ENCODE data around the gene UBE4A.

Gene UBE4A

DNA sequence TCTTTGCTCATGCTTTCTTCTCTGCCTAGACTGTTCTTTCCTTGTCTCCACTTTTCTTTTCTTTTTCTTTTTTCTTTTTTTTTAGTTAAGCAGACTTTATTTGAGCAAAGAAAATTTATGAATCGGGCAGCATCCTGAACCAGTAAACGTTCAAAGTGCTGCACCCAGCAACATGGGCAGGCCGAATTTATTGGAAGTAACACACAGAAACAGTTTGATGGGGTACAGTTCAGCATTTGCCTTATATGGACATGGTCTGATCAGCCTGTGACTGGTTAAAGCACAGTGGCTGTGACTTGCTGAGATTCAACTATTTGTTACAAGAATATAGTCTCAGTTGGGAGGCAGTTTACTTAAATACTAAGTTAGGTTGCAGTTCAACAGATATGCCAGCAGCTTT, 38.9 kb upstream of the UBE4A start:
- Histone ChIP-seq H3K27me3 (ENCODE audit: control insufficient read depth, insufficient read depth, low read length) (peaks cover 5% of the 10 kb centered on the region), H3K4me1 (ENCODE audit: control insufficient read depth, low read depth, low read length) (peaks cover 16% of the 10 kb centered on the region), H3K9me3 (ENCODE audit: control insufficient read depth, low read depth, low read length) (no peaks in the 10 kb centered on the region), H3K4me3 (ENCODE audit: low read length) (no peak overlapping the region), H3K36me3 (ENCODE audit: control insufficient read depth, low read depth, low read length) (no peaks in the 10 kb centered on the region), H3K27ac (ENCODE audit: low read length) (no peak overlapping the region), H3K9ac (ENCODE audit: low read length) (no peak overlapping the region)

DNA sequence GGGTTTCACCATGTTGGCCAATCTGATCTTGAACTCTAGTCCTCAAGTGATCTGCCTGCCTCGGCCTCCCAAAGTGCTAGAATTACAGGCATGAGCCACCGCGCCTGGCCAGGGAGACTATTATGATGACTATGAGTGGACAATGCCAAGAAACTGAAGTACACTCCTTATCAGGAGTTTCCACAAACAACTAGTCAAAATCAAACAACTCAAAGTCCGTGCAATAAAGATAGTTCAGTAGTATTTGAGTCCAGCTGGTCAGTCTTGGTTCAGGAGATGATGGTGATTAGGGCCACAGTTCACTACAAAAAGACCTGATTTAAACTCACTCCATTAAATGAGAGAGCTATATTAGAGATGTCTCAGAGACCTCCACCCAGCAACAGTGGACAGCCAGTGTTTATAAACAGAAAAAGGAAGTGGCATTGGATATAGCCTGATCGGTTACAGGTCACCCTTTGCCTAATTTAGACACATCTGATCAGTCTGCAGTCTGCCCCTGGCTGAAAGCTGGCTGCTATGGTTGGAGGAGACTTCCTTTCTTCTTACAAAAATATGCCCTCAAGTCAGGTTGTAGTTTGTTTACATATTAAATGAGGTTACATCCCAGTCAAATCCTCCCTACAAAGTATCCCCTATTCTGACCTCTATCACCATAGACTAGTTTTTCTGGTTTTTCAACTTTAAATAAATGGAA, 37.9 kb upstream of the UBE4A start:
- Histone ChIP-seq H3K27ac (ENCODE audit: low read length) (no peak overlapping the region), H3K4me3 (ENCODE audit: low read length) (no peak overlapping the region), H3K9me3 (ENCODE audit: control insufficient read depth, low read depth, low read length) (no peaks in the 10 kb centered on the region), H3K36me3 (ENCODE audit: control insufficient read depth, low read depth, low read length) (no peaks in the 10 kb centered on the region), H3K27me3 (ENCODE audit: control insufficient read depth, insufficient read depth, low read length) (no peaks in the 10 kb centered on the region), H3K4me1 (ENCODE audit: control insufficient read depth, low read depth, low read length) (peaks cover 6% of the 10 kb centered on the region), H3K9ac (ENCODE audit: low read length) (no peak overlapping the region)

GRCh38 chr11:118322721-118323120, 36.7 kb upstream of the UBE4A start:
- H3K9ac ChIP-seq (ENCODE audit: low read length): no peak overlapping the region
- no peak overlapping the region for H3K4me3 ChIP-seq (ENCODE audit: low read length)
- H3K36me3 ChIP-seq (ENCODE audit: control insufficient read depth, low read depth, low read length): no peaks in the 10 kb centered on the region
- peaks cover 3% of the 10 kb centered on the region for H3K4me1 ChIP-seq (ENCODE audit: control insufficient read depth, low read depth, low read length)
- H3K9me3 ChIP-seq (ENCODE audit: control insufficient read depth, low read depth, low read length): no peaks in the 10 kb centered on the region
- H3K27ac ChIP-seq (ENCODE audit: low read length): no peak overlapping the region
- H3K27me3 ChIP-seq (ENCODE audit: control insufficient read depth, insufficient read depth, low read length): no peaks in the 10 kb centered on the region

- Histone ChIP-seq H3K4me1 (ENCODE audit: control insufficient read depth, low read depth, low read length) (peaks cover 3% of the 10 kb centered on the region), H3K4me3 (ENCODE audit: low read length) (no peak overlapping the region), H3K36me3 (ENCODE audit: control insufficient read depth, low read depth, low read length) (no peaks in the 10 kb centered on the region)
These were observed 34.1 kb upstream of the UBE4A start for GRCh38 chr11:118325283-118325682.

DNA sequence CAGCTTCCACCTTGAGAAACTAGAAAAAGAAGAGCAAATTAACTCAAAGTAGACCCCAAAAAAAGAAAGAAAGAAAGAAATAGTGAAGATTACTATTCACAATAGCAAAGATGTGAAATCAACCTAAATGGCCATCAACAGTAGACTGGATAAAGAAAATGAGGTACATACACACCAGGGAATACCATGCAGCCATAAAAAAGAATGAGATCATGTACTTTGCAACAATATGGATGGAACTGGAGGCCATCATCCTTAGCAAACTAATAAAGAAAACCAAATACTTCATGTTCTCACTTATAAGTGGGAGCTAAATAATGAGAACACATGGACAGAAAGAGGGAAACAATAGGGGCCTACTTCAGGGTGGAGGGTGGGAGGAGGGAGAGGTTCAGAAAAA, 30.7 kb upstream of the UBE4A start:
- no peaks in the 10 kb centered on the region for H3K36me3 ChIP-seq (ENCODE audit: control insufficient read depth, low read depth, low read length)
- H3K4me3 ChIP-seq (ENCODE audit: low read length): no peak overlapping the region
- no peaks in the 10 kb centered on the region for H3K4me1 ChIP-seq (ENCODE audit: control insufficient read depth, low read depth, low read length)
- H3K9ac ChIP-seq (ENCODE audit: low read length): no peak overlapping the region
- no peak overlapping the region for H3K27ac ChIP-seq (ENCODE audit: low read length)
- H3K27me3 ChIP-seq (ENCODE audit: control insufficient read depth, insufficient read depth, low read length): no peaks in the 10 kb centered on the region
- no peaks in the 10 kb centered on the region for H3K9me3 ChIP-seq (ENCODE audit: control insufficient read depth, low read depth, low read length)

More at GRCh38 chr11:118325283-118325682, 34.1 kb upstream of the UBE4A start:
- Histone ChIP-seq H3K9ac (ENCODE audit: low read length) (no peak overlapping the region), H3K9me3 (ENCODE audit: control insufficient read depth, low read depth, low read length) (no peaks in the 10 kb centered on the region), H3K27ac (ENCODE audit: low read length) (no peak overlapping the region), H3K27me3 (ENCODE audit: control insufficient read depth, insufficient read depth, low read length) (no peaks in the 10 kb centered on the region)

GRCh38 chr11:118334745-118335144, 24.7 kb upstream of the UBE4A start:
- H3K9me3 ChIP-seq (ENCODE audit: control insufficient read depth, low read depth, low read length): no peaks in the 10 kb centered on the region
- no peaks in the 10 kb centered on the region for H3K4me1 ChIP-seq (ENCODE audit: control insufficient read depth, low read depth, low read length)
- H3K36me3 ChIP-seq (ENCODE audit: control insufficient read depth, low read depth, low read length): no peaks in the 10 kb centered on the region
- no peak overlapping the region for H3K9ac ChIP-seq (ENCODE audit: low read length)
- no peak overlapping the region for H3K27ac ChIP-seq (ENCODE audit: low read length)
- no peaks in the 10 kb centered on the region for H3K27me3 ChIP-seq (ENCODE audit: control insufficient read depth, insufficient read depth, low read length)
- no peak overlapping the region for H3K4me3 ChIP-seq (ENCODE audit: low read length)

DNA sequence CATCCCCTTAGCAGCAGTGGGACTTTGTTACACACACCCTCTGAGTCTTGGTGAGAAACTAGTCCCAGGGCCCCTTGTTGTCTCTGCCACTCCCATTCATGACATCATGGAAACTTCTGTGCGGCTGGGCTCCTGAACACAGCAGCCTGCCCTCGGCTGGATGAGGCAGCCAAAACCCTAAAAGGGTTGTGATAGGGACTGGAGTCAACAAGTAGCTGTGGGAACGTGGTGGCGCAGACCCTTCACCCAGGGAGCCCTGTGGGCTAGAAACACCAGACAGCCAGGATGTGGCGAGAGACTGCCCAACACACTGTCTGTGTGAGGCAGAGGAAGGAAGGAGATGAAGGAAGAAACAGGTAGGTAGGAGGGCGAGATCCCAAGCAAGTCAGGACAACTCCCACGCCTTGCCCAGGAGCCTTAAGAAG, 20.8 kb upstream of the UBE4A start:
- Histone ChIP-seq H3K27ac (ENCODE audit: low read length) (no peak overlapping the region), H3K4me3 (ENCODE audit: low read length) (no peak overlapping the region), H3K27me3 (ENCODE audit: control insufficient read depth, insufficient read depth, low read length) (no peaks in the 10 kb centered on the region), H3K9ac (ENCODE audit: low read length) (no peak overlapping the region), H3K4me1 (ENCODE audit: control insufficient read depth, low read depth, low read length) (no peaks in the 10 kb centered on the region), H3K9me3 (ENCODE audit: control insufficient read depth, low read depth, low read length) (no peaks in the 10 kb centered on the region), H3K36me3 (ENCODE audit: control insufficient read depth, low read depth, low read length) (no peaks in the 10 kb centered on the region)

DNA sequence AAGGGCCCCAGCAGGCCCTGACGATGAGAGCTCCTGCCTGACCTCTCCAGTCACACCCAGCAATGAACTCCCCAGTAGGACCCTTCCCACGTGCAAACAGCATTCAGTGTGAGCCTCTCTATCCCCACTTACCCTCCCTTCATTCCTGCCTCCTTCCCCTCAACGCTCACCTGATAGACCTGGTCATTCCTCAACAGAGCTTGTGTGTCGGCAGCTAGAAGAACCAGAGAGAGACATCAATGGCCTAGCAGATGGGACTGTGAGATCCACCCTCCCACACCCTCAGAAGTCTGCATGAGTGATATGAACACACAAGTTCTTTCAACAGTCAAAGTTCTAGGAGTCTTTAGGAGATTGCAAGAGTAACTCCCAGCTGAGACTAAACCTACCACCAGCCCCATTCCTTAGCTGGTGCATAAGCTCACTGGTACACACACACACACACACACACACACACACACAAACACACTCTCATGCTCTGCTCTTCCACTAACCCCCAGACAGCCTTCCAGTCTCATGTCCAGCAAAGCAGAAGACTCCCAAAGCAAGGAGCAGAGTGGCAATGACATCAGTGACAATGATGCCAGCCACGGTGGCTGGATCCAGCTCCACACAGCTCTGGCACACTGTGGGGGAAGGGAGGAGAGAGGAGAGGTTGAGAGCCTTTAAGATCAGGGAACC, 20.0 kb upstream of the UBE4A start:
- Histone ChIP-seq H3K27me3 (ENCODE audit: control insufficient read depth, insufficient read depth, low read length) (no peaks in the 10 kb centered on the region), H3K9ac (ENCODE audit: low read length) (no peak overlapping the region), H3K4me3 (ENCODE audit: low read length) (no peak overlapping the region), H3K27ac (ENCODE audit: low read length) (no peak overlapping the region), H3K4me1 (ENCODE audit: control insufficient read depth, low read depth, low read length) (no peaks in the 10 kb centered on the region), H3K36me3 (ENCODE audit: control insufficient read depth, low read depth, low read length) (no peaks in the 10 kb centered on the region), H3K9me3 (ENCODE audit: control insufficient read depth, low read depth, low read length) (no peaks in the 10 kb centered on the region)

DNA sequence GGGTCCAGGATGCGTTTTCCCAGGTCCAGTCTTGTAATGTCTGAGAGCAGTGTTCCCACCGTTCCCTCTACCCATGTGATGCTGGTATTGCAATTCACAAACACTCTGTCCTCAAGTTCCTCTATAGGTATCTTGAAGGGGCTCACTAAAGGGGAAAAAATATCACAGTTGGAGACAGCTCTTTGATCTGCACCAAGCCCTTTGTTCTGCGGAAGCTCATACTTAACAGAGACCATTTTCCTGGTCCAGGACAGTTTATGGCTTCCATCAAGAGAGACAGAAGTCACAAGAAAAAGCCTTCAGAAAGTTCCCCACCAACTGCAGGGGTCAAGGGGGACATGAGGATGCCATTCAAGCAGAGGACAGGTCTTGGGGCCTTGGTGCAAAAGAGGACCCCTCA, 19.0 kb upstream of the UBE4A start:
- Histone ChIP-seq H3K27ac (ENCODE audit: low read length) (no peak overlapping the region), H3K4me3 (ENCODE audit: low read length) (no peak overlapping the region), H3K27me3 (ENCODE audit: control insufficient read depth, insufficient read depth, low read length) (no peaks in the 10 kb centered on the region), H3K36me3 (ENCODE audit: control insufficient read depth, low read depth, low read length) (no peaks in the 10 kb centered on the region), H3K9ac (ENCODE audit: low read length) (no peak overlapping the region), H3K4me1 (ENCODE audit: control insufficient read depth, low read depth, low read length) (no peaks in the 10 kb centered on the region), H3K9me3 (ENCODE audit: control insufficient read depth, low read depth, low read length) (no peaks in the 10 kb centered on the region)

DNA sequence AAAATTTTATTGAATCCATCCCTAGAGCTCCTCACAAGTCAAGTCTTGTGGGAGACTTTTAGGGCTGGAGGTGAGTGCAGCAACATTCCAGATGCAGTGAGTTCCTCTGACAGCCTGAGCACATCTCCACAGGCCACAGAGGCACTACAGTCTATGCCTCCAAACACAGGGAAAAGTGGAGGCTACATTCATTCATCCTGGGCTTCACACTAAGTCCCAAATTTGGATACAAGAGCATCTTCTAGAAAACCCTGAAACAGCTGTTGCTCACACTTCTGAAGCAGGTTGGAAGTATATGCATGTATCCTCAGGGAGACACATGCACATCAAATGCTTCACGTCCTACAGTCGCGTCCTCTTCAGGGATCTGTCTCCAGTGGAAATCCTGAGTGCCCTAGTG, 18.1 kb upstream of the UBE4A start:
- Histone ChIP-seq H3K9me3 (ENCODE audit: control insufficient read depth, low read depth, low read length) (no peaks in the 10 kb centered on the region), H3K27ac (ENCODE audit: low read length) (no peak overlapping the region), H3K4me3 (ENCODE audit: low read length) (no peak overlapping the region), H3K27me3 (ENCODE audit: control insufficient read depth, insufficient read depth, low read length) (no peaks in the 10 kb centered on the region), H3K9ac (ENCODE audit: low read length) (no peak overlapping the region), H3K36me3 (ENCODE audit: control insufficient read depth, low read depth, low read length) (no peaks in the 10 kb centered on the region), H3K4me1 (ENCODE audit: control insufficient read depth, low read depth, low read length) (no peaks in the 10 kb centered on the region)

DNA sequence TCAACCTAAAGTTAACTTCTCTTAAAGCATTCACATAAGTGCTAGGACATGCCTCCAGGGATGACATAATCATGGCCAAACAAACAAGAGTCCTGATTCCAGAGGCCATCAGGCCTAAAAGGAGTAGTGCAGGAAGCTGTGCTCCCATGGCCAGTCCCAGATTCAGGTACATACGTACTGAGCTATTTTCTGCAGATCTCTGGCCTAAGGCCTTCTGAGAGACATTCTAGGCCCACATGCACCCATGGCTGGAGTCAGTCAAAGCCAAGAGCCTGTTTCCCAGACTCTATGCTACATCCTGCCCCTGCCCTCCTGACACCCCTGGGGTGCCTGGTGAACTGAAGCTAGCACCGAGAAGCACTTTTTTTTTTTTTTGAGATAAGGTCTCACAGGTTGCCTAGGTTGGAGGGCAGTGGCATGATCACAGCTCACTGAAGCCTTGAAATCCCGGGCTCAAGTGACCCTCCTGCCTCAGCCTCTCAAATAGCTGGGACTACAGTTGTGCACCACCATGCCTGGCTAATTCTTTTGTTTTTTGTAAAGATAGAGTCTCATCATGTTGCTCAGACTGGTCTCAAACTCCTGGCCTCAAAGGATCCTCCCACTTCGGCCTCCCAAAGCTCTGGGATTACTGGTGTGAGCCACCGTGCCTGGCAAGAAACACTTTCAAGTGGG, 17.4 kb upstream of the UBE4A start:
- no peaks in the 10 kb centered on the region for H3K4me1 ChIP-seq (ENCODE audit: control insufficient read depth, low read depth, low read length)
- peaks cover 3% of the 10 kb centered on the region for H3K27me3 ChIP-seq (ENCODE audit: control insufficient read depth, insufficient read depth, low read length)
- H3K27ac ChIP-seq (ENCODE audit: low read length): no peak overlapping the region
- no peak overlapping the region for H3K9ac ChIP-seq (ENCODE audit: low read length)
- no peaks in the 10 kb centered on the region for H3K9me3 ChIP-seq (ENCODE audit: control insufficient read depth, low read depth, low read length)
- H3K4me3 ChIP-seq (ENCODE audit: low read length): no peak overlapping the region
- no peaks in the 10 kb centered on the region for H3K36me3 ChIP-seq (ENCODE audit: control insufficient read depth, low read depth, low read length)

All from iPS-18a (cell line).